A204.1 (cell line): Measurements from ENCODE around the gene PRDM8.
"Not testable (repeated sequence)": the region's sequence is repeated elsewhere in the genome, so short reads cannot be mapped to it uniquely, and the experiment has no call there.

Source experiments
- FAIRE-seq: peaks from 2 replicates; lab custom pipeline; 2012; peaks lifted over from hg19 to GRCh38; lab: Jason Lieb, UNC

Gene PRDM8

GRCh38 chr4:80196922-80197573 lies at the start of gene PRDM8:
TSS of gene PRDM8 (plus strand) at chr4:80197503. CDS start at chr4:80200081, 2,578 bp downstream.
- FAIRE-seq: no peak

- FAIRE-seq: no peak
Measured at GRCh38 chr4:80150387-80151180, 46.7 kb upstream of the PRDM8 start.

- no peak for FAIRE-seq
Measured at GRCh38 chr4:80151981-80152380, 45.3 kb upstream of the PRDM8 start.

GRCh38 chr4:80153874-80154544 lies 43.3 kb upstream of the PRDM8 start:
- FAIRE-seq: no peak

GRCh38 chr4:80154545-80154933 lies 42.8 kb upstream of the PRDM8 start:
- FAIRE-seq: no peak

GRCh38 chr4:80155316-80155982 lies 41.9 kb upstream of the PRDM8 start:
- no peak for FAIRE-seq

GRCh38 chr4:80156410-80156809 lies 40.9 kb upstream of the PRDM8 start:
- no peak for FAIRE-seq

GRCh38 chr4:80161413-80162058 lies 35.8 kb upstream of the PRDM8 start:
- no peak for FAIRE-seq

GRCh38 chr4:80162418-80162817 lies 34.9 kb upstream of the PRDM8 start:
- no peak for FAIRE-seq

GRCh38 chr4:80165855-80166254 lies 31.4 kb upstream of the PRDM8 start:
- FAIRE-seq: no peak

- no peak for FAIRE-seq
Measured at GRCh38 chr4:80171251-80171650, 26.1 kb upstream of the PRDM8 start.

- FAIRE-seq: no peak
Measured at GRCh38 chr4:80171656-80172055, 25.6 kb upstream of the PRDM8 start.

GRCh38 chr4:80172203-80172602 lies 25.1 kb upstream of the PRDM8 start:
- FAIRE-seq: no peak

GRCh38 chr4:80173401-80173800 lies 23.9 kb upstream of the PRDM8 start:
- no peak for FAIRE-seq

GRCh38 chr4:80173841-80174240 lies 23.5 kb upstream of the PRDM8 start:
- FAIRE-seq: no peak

GRCh38 chr4:80177793-80178192 lies 19.5 kb upstream of the PRDM8 start:
- FAIRE-seq: not testable (repeated sequence)

GRCh38 chr4:80178964-80179363 lies 18.3 kb upstream of the PRDM8 start:
- FAIRE-seq: no peak

- FAIRE-seq: no peak
Measured at GRCh38 chr4:80179637-80180161, 17.6 kb upstream of the PRDM8 start.

GRCh38 chr4:80180743-80181142 lies 16.6 kb upstream of the PRDM8 start:
- no peak for FAIRE-seq

- FAIRE-seq: no peak
Measured at GRCh38 chr4:80182237-80182866, 15.0 kb upstream of the PRDM8 start.

GRCh38 chr4:80183250-80184052 lies 13.9 kb upstream of the PRDM8 start:
- no peak for FAIRE-seq
